Esophagus squamous epithelium (tissue), 4 donors: ENCODE data around the gene ITPR3.

Experiments used
- CTCF ChIP-seq, 6 experiments: fragments of 450-650 bp in 4 of 6; fragments of 200-600 bp in 2 of 6; sonication (generic) in 2 of 6; IDR thresholded peaks; one replicate each; pipeline ENCODE4 v1.5.1; 2016 to 2019; ENCODE audit warnings: antibody characterized with exemption in 6 of 6, mild to moderate bottlenecking in 4 of 6, moderate library complexity in 4 of 6
- POLR2A ChIP-seq, 4 donors: fragments of 450-650 bp; IDR thresholded peaks; one replicate each; pipeline ENCODE4 v1.6.1; 2017; ENCODE audit warnings: antibody characterized with exemption in 4 of 4, mild to moderate bottlenecking in 4 of 4, moderate library complexity in 3 of 4

GRCh38 chr6:33609528-33609927, 11.6 kb upstream of the ITPR3 start:
- TF ChIP-seq POLR2A (IDR thresholded peaks at IDR 0.05) = no peak
- no peak for TF ChIP-seq CTCF (IDR thresholded peaks at IDR 0.05)
